G401.6 (cell line): ENCODE data around the gene RIMBP3B.
"Not testable (repeated sequence)": the region's sequence is repeated elsewhere in the genome, so short reads cannot be mapped to it uniquely, and the experiment has no call there.

ENCODE experiments used
- FAIRE-seq: peaks from 2 replicates; lab custom pipeline; 2012; peaks lifted over from hg19 to GRCh38; lab: Jason Lieb, UNC

RIMBP3B gene

DNA sequence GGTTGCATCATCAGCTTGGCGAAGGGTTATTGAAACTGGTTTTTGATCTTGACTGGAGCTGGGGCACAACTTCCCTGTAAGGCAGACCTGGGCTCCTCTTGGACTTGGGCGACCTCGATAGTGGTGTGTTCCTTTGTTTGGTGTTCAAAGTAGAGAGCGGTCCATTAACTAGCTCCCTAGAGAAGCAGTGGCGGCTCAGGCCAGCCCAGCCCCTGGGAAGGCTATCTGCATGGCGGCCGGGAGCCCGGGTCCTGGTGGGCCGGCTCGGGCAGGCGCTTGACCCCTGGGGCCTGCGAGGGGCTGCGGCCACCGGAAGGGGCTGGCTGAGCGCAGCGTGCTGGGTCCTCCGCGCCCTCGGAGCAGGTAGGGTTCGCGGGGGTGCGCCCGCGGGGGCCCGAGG is 32.8 kb downstream of the RIMBP3B start:
- FAIRE-seq = not testable (repeated sequence)

DNA sequence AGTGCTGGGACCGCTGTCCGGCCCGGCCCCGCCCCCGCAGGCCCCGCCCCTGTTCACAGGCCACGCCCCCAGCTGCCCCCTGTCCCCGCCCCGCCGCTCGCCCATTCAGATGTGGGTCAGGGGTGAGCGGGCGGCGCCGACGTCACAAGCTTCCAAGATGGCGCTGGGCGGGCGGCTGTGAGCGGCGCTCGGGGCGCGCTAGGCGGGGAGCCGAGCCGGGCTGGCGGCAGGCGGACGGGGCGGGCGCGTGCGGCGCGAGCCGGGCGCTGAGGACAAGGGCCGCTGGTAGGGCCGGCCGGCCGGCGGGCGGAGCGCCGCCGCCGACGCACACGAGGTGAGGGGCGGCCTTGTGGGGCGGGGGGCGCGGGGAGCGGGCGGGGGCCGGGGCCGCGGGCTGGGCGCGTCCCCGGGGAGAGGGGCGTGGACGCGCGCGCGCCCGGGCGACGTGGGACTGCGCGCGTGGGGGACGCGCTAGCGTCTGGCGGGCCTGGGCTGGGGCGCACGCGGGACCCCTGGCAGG is 33.7 kb downstream of the RIMBP3B start, which contains the start of gene HIC2:
Gene HIC2, plus strand, starts transcription at position 145 of the 520 bp plus-strand sequence. CDS start 25,461 bp downstream, outside the sequence.
- FAIRE-seq = not testable (repeated sequence)

DNA sequence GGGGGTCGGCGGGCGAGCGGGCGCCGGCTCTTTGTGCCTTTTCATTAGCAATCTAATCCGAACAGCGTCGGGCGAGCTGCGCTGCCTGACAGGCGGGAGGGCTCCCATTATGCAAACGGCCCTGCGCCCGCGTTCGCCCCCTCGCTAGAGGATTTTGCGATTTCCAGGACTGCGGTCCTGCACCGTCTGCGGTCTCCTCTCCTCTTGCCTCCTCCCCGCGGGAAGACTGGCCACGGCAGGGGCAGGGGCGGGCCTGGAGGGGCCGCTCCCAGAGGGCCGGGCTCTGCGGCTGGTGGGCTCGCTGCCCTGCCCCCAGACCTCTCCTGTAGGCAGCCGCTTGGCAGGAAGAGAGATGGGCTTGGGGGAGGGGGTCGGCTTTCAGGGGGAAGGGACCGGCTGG is 34.3 kb downstream of the RIMBP3B start:
- not testable (repeated sequence) for FAIRE-seq

DNA sequence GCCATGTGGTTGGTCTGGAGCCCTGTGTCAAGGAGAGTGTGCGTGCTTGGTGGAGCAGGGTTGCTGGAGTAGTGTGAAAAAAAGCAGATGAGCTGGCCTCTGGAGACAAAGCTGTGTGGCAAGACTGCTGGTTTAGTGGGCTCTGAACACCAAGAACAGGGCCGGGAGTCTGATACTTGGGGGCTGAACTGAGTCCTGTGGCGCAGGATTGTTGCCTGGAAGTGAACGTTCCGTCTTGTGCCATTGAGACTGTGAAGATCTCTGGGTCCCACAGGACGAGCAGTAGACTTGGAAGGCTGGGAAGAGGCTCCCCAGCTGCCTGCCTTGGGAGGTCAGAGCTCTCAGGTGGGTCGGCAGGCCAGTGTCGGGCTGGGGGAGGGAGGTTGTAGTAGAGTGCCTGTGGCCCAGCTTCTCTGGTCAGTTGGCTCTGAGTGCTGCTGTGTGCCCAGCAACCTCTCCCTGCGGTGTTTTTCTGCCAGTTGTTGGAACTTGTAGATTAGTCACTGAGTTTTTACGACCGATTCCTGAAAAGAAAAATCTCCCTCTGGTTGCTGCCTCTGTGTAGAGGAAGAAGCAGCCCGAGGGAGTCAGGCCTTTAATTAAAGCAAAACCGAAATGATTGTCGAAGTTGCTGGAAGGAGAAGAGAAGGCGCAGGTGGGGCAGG is 35.6 kb downstream of the RIMBP3B start:
- not testable (repeated sequence) for FAIRE-seq

DNA sequence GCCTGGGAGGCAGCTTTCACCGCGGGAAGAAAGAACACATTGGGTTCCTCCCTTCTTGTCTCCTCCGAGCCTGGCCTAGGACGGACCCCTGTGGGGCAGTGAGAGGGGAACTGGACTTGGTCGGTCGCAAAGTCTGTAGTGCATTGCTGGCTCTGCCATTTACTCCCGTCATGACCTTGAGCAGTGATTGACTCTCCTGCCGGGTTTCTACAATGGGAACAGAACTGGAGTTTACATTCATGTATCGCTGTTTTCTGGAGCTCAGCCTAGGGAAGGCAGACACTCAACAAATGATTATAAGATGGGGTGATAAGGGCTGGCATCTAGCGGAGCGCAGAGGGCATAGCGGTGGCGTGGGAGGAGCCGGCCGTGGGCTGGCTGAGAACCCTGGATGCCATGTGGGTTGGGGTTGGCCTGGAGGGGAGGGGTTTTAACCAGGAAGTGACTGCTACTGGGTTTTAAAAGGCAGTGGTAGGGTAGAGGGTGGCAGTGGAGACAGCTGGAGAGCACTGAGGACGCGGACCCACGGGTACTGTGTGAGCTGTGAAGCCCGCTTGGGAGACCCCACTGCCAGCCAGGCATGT is 36.7 kb downstream of the RIMBP3B start:
- FAIRE-seq = not testable (repeated sequence)

DNA sequence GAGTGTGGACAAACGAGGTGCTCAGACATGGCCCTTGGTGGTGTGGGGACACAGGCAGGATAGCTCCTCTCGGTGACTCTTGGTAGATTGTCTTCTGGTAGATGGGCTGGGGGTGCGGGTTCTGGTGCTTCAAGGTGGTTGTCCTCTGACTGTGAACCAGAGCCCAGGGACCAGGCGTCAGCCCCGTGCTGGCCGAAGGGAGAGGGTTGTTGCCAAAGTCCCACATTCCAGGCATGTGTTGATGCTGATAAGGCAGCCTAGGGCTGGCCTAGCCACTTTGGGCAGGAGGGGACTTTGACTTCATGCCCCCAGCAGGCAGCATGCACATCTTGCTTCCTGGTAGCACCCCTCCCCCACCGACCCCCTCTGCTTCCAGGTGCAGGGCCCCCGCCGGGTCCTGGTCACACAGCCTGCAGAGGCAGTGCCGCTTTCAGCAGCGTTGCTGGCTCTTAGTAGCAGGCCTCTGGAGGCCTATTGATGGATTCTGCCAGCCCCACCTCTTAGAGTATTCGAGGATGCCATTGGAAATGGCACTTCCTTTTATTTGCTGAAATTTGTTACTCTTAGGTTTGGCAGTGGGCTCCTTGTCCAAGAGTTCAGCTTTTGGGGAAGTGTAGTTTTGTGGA is 40.6 kb downstream of the RIMBP3B start:
- FAIRE-seq = not testable (repeated sequence)

DNA sequence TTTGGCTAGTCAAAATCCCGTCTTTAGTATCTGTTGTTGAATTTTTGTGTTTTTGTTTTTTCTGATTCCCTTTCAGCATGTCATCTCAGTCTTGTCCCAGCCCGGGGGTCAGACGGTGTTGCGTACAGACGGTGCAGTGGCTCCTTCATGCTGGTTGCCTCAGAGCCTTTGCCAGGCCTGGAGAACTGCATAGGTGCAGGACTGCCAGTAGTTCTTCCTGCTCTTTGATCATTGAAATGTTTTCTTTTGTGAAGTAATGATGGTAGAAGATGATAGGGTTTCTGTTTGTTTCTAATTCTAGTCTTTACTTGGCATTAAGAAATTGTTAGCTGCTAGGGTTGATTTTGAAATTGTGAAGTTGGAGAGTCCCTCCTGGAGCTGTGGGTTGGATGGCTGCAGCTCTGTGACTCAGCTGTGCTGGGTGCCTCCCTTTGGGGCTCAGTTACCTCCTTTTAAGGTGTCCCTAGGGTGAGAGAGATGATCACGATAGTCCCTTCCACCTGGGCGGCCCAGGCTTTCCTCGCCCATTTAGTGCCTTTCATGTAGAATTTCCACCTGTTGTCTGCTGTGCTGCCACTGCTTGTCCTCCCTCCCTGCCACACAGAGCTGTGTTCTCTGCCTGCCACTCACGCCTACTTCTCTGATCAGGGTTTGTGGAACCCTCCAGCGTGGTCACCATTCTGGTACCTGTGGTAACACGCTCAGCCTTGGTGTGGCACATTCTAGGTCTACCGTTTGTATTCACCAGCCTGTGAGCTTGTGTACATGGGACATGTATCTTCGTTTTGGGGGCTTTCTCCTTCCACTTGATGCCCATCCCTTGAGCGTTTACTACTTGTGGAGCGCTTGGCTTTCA is 51.1 kb downstream of the RIMBP3B start:
- not testable (repeated sequence) for FAIRE-seq

DNA sequence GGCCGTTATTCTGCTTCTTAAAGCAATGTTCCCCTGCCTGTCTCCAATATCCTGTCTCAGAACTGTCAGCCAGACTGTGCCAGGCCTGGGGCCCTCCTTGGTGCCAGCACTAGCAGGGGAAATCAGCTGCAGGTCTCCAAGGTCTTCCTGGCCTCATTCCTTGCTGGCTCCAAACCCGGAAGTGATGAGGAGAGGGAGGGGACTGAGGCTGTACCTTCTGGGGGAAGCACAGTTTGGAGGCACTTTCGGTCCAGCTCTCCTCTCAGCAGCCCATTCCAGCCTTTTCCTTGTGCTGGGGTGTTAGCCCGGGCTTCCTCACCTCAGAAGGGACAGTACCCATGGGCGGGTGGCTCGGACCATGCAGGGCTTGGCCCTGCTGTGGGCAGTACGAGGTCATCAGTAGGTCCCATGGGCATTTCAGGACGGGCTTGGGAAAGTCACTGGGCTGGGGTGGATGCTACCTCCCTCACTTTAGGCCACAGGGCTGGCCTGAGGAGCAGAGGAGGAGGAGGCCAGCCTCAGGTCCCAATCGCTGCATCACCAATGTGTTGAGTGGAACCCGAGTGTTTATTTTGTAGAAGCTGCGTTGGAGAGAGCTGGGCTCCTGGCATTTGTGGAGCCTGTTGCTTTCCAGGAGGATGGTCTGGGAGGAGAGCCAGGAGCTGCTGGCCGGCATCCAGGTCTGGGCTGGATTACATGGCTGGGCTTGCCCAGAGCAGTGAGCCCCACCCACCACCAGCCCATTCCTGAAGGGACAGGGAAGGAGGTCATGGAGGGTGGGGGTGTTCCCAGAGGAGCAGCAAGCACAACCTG is 52.7 kb downstream of the RIMBP3B start:
- not testable (repeated sequence) for FAIRE-seq

DNA sequence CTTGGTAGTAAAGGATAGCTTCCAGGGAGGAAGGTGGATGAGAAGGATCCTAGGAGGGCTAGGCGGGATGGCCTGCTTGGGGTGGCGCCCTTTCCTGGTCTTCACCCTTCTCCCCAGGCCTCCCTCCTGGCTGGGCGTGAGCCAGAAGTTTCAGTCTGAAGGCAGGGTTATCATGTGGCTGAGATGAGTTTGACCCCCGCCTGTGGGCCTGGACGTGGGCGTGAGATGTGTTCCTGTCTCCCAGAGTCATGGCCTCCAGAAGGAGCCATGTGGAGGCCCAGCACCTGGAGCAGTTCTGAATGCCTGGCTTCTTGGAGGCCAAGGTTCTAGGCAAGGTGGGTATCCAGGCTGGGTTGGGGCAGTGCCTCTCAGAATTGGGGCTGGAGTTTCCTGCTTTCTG is 54.5 kb downstream of the RIMBP3B start:
- FAIRE-seq = not testable (repeated sequence)
